CD4-positive, alpha-beta T cell treated with Interleukin-12 subunit alpha and Interleukin-12 subunit beta, for 1 hour (primary cell): ENCODE measurements around the gene SLC22A5.

Experiments
- DNase-seq: peaks from one replicate; pipeline ENCODE4 v3.0.0-alpha.2; 2020

SLC22A5 gene

GRCh38 chr5:132368186-132368585 lies 1.3 kb upstream of the SLC22A5 start:
- no peak for DNase-seq

DNA sequence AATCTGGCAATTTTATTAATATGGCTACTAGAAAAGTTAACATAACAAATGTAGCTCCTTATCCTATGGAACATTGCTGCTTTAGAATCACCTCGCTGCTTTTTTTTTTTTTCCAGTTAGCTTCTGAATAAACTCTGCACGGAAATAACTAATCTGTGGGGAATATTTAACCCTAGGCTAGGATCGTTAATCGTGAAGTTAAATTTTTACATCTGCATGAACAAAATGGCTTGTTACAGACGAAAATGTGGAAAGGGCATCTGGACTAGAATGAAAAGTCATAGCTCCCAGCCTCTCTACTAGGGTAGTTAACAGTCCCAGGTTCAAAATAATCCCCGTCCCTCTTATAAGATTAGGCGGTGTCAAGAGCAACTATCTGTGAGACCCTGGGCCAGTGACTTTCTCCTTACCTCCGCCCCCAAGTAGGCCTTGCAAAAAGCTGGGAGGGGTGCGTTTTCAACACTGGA lies 470 bp upstream of the SLC22A5 start:
- no peak for DNase-seq

DNA sequence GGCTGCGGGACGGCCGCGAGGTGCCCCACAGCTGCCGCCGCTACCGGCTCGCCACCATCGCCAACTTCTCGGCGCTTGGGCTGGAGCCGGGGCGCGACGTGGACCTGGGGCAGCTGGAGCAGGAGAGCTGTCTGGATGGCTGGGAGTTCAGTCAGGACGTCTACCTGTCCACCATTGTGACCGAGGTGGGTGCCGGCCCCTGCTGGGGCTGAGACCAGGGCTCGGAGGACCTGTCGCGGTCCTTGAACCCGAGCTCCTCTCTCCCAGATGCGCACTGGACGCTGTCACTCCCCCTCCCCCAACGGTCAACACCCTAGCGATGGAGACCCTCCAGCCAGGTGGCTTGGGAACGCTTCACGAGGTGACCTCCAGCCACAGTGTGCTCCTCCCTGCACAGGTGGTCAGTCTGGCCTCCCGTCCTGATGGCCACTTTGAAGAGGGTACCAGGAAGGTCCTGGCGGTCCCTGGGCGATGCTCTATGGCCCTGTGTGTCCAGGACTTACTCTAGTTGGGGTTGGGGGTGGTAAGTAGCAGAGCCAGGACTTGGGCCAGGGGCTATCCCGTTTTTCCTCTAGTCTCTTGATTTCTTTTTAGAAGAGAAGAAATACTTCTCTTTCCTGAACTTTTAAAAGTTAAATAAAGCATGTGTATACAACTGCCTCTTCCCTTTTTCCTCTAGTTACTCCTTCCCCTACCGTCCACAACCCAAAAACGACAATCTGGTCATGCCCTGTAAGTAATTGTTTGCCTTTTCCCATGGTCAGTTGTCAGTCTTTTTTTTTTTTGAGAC lies 866 bp downstream of the SLC22A5 start:
- no peak for DNase-seq

GRCh38 chr5:132370971-132371602 lies 1.6 kb downstream of the SLC22A5 start:
- no peak for DNase-seq

- DNase-seq, result no peak
These were observed 2.1 kb downstream of the SLC22A5 start for GRCh38 chr5:132371603-132371994.

DNA sequence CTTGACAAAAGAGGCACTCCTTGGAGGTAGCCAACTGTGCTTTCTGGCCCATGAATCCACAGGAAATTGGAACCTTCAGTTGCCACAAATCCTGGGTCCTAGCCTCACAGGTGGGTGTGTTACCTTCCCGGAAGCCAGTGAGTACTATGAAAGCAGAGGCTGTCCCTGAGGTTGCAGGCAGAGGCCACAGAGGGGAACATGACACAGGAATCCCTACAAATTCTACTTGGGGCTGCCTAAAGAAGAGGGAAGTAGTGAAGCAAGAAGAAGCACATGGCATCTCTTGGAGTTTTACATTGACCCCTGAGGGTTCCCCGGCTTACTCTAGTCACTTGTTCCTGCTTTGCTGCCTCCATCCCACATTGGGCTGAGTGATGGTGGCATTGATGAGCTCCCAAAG lies 2.6 kb downstream of the SLC22A5 start:
- DNase-seq, result no peak

- DNase-seq, result no peak
These were observed 3.0 kb downstream of the SLC22A5 start for GRCh38 chr5:132372542-132372941.

DNA sequence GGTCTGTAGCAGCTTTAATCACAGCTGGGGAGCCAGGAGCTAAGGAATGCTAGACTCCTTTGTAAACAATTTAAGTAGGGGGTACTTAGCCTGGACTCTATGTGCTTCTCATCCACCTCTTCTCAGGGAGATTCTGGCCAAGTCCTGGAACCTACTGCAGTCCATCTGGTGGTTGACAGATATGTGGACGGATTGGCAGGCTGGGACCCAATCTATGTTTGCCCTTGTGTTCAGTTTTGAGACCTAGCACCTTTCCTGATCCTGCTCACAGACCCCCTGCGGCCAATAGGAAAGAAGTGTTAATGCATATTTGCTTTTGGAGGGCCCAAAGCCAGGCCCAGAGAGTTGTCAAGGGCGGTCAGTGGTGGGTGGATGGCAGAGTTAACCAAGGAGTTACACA lies 6.4 kb downstream of the SLC22A5 start:
- no peak for DNase-seq

DNA sequence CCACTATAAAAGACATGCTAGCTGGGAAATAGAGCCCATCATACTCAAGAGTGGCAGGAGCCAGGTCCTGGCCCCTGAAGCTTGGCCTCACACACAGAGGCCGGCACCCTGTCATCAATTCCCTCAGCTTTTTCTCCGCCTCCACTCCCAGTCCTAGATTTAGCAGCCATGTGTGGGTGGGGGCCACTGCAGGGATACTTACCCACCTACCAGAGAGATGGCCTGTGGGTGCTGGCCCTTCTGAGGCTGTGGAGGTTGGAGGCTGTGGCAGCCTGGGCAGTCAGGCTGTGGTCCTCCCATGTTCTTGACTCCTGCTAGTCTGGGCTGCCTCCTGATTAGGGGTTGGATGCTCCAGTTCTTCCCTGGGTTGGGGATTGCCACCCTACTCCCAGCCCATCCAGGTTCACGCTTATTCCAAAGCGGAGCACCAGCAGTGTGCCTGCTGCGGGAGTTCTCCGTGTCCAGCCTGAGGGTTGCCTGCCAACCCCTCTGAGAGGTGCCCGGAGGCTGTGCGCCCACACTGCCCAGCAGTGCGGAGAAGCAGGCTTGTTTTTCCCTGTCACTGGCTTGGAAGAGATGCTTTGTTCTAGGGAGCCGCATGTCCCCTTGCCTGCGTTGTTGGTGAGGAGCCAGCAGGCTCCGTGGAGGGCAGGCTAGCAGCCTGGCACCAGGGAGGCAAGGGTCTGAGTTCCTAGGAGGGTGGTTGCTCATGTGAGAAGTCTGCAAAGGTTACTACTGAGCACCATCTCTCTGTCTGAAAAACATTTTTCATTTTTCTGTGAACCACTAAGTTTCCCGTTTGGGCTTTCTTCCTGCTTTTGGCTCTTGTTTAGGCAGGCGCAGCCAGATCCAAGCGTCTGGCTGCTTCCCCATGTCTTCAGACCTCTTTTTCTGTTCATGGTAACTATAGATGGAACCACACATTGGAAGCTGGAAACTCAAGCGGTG lies 7.5 kb downstream of the SLC22A5 start:
- DNase-seq, result no peak

DNA sequence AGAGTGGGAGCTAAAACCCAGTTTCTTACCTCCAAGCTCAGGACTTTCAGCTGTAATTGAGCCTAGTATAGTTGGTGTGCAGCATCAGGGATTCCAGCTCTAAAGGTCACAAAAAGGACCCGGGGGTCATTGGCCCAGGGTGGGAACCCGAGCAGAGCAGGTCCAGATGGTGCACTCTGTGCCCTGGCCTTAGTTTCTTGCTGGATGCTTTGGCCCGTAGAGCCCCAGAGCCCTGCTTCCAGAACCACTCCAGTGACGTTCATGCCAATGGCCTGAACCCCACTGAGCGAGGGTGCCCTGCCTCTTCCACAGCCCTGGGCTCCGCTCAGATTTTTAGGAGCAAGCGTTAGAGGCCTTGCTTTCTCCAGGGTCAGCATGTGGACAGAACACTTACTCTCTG lies 8.2 kb downstream of the SLC22A5 start:
- DNase-seq, result no peak

DNA sequence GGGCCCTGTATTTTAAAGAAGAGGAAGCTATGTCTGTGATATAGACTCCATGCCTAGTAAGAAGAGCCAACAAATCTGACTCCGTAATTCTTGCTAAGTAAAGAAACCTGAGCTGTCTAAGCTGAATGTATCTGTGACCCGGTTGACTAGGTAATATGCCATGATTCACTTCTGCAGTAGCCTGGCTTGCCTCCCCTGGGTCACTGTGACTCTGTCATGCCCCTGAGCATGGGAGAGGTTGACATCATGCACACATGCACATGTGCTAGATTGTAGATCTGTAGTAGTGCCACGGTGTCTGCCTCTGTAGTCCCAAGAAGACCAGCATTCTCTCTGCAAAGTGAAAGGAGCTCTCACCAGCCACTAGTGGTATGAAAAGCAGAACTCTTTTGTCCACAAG lies 9.1 kb downstream of the SLC22A5 start:
- DNase-seq, result no peak

DNA sequence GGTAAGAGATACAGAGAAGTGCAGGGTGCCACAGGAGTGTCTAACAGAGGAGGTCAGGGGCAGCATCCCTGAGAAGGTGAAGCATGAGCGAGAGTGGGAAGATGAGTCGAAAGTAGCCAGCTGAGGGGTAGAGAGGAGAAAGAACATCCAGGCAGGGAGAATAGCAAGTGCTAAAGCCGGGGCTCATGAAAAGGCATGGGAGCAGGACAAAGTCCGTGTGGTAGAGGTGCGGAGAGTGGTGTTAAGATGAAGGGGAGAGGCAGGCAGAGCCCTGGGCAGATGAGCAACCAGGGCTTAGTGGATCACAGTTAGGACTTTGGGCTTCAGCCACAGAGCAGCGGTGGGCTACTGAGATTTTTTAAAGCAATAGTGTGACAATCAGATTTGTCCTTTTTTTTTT lies 10.5 kb downstream of the SLC22A5 start:
- DNase-seq, result no peak

- no peak for DNase-seq
These were observed 11.2 kb downstream of the SLC22A5 start for GRCh38 chr5:132380741-132381140.

DNA sequence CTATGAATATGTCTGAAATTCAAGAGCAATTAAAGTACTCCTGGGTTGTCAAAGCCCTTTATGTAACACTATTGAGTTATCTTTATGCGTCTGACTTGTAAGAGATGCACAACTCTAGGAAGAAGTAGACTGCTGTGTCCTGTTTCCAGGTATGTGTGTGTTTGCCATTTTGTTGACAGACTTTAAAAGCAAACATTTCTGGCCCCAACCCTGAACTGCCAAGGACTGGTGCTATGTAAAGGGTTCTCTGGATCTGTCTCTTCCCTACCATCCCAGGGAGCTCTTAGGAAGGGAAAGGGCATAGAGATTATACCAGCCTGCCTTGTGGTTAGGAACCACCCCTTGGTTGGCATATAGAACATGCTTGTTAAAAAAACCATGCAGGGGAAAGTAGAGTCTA lies 12.1 kb downstream of the SLC22A5 start:
- no peak for DNase-seq

- no peak for DNase-seq
These were observed 13.8 kb downstream of the SLC22A5 start for GRCh38 chr5:132383261-132383660.

DNA sequence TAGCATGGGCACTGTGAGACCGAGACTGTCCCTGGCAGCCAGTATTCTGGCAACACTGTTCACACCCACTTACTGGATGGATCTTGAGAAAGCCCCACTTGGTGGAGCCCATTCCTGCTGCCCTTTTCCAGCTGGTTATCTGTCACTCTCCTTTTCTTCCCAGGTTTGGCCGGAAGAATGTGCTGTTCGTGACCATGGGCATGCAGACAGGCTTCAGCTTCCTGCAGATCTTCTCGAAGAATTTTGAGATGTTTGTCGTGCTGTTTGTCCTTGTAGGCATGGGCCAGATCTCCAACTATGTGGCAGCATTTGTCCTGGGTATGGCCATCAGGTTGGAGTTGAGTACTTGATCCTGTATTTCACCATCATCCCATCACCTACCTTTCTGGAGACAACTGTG lies 14.5 kb downstream of the SLC22A5 start:
- no peak for DNase-seq

DNA sequence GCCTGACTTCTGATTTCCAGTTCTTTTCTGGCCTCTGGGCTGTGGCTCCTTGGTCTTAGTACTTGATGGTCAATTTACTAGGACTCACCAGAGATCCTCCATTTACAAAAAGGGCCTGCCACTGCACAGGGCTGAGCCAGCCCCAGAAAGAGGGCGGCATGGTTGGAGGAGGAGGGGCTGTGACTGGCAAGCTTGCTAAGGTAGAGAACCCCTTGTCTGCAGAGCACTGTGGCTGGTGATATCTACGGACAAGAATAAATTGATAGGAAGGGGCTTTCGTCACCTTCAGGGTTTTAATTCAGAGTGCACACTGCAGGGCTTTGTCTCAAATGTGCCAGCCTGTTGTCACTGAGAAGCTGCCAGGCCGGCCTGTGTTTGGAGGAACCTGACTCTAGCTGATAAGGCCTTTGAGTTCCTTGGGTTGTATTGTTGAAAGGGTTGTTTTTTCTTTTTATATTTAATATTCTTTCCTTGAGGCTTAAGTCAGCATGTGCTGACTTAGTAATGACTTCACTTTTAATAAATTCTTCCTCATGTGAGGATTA lies 15.1 kb downstream of the SLC22A5 start:
- DNase-seq, result no peak

DNA sequence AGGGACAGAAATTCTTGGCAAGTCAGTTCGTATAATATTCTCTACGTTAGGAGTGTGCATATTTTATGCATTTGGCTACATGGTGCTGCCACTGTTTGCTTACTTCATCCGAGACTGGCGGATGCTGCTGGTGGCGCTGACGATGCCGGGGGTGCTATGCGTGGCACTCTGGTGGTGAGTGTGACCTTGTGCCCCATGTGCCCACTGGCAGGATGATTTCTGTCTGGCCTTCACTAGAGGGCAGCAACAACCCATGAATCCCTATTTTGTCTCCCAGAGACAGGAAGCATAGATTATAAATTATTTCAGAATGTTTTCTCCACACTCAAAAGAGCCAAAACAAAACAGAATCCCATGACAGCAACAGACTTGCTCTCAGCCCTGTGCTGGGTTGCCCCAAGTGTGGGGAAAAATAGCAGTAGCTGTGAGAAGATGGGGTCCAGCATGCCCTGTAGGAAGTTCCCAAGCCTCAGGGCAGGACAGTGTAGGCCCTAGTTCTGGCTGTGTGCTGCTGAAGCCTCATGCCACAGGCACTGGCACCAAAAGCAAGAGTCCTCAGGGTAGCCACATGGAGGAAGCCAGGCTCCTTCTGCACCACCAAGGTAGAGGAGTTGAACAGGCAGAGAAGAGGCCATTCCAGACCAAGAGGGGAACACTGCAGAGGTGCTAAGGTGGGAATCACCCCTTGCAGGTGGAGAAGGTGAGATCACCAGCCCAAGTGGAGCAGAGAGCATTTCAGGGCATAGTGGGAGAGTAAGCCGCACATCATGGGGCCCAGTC lies 16.0 kb downstream of the SLC22A5 start:
- DNase-seq, result peak; percentile 83

GRCh38 chr5:132386644-132387286 lies 17.3 kb downstream of the SLC22A5 start:
- DNase-seq, result peak; percentile 86

GRCh38 chr5:132387640-132388117 lies 18.2 kb downstream of the SLC22A5 start:
- no peak for DNase-seq

GRCh38 chr5:132388244-132389050 lies 18.9 kb downstream of the SLC22A5 start:
- no peak for DNase-seq
